ENCODE results near the gene TGFB1I1.

GRCh38 chr16:31435341-31436220 is 36.4 kb upstream of the TGFB1I1 start:
- TF ChIP-seq CTCF (IDR thresholded peaks at IDR 0.05) (no peak), CBX8 (IDR thresholded peaks at IDR 0.05) (no peak), JUN (IDR thresholded peaks at IDR 0.05) (no peak), POLR2A (IDR thresholded peaks at IDR 0.05; ENCODE audit: low read length) (no peak), GATA3 (IDR thresholded peaks at IDR 0.05; ENCODE audit: borderline replicate concordance) (no peak), JUNB (IDR thresholded peaks at IDR 0.05) (no peak), HOXB5 (CRISPR knock-in tag; IDR thresholded peaks at IDR 0.05) (no peak), REST (IDR thresholded peaks at IDR 0.05) (no peak), HMGXB4 (CRISPR knock-in tag; IDR thresholded peaks at IDR 0.05; ENCODE audit: borderline replicate concordance) (no peak), EP300 (IDR thresholded peaks at IDR 0.05) (no peak), RNF2 (IDR thresholded peaks at IDR 0.05; ENCODE audit: borderline replicate concordance, low read depth) (no peak)

Data from A549 (cell line).